ENCODE measurements around the gene TACR1. TPM values are rescaled to one million over a fixed set of nuclear protein-coding genes. Genes with fewer than 3 reads are reported as not detected.

The TACR1 gene
- total and polyA plus RNA-seq, 2 of the 8 experiments (the other 6 are each of a cell fraction or from before 2014, with no cell fraction given): 0.09 to 0.37 TPM

DNA sequence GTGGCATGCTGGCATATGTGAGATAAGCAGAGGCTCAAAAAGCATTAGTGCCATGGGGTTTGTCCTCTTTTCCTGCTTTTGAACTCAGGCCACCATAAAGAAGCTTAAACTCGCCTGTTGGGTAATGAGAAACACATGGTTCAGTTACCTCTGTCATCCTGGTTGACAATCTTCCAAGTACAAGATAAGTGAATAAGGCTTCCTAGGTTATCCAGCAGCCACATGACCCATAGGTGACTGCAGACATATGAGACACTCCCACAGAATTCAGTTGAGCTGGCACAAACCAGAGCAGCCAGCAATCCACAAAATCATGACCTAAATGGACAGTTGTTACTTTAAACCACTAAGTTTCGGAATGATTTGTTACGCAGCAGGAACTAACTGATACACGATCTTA lies 97.3 kb downstream of the TACR1 start:
- H3K4me2 ChIP-seq (ENCODE audit: insufficient read depth in 1 of 2, low read depth in 2 of 2, low read length in 2 of 2): no peak overlapping the region
- H3K27me3 ChIP-seq (replicated peaks in 1 of 4; ENCODE audit: control insufficient read depth in 3 of 4, extremely low read depth in 1 of 4, insufficient read depth in 3 of 4, low read length in 3 of 4): no peaks in the 10 kb centered on the region
- H4K8ac ChIP-seq (ENCODE audit: extremely low read depth, insufficient read depth, low read length): no peak overlapping the region
- no peak overlapping the region for H3K4me3 ChIP-seq (ENCODE audit: extremely low read depth in 1 of 4, insufficient read depth in 2 of 4, low read depth in 3 of 4, low read length in 4 of 4)
- H4K20me1 ChIP-seq (replicated peaks in 1 of 2; ENCODE audit: control insufficient read depth in 1 of 2, insufficient read depth in 2 of 2, low read length in 2 of 2): no peaks in the 10 kb centered on the region
- H3K79me2 ChIP-seq (ENCODE audit: control insufficient read depth in 1 of 2, insufficient read depth in 2 of 2, low read length in 2 of 2): no peaks in the 10 kb centered on the region
- 87% methylated on average over 4 of the region's 4 CpGs; no CpG with 5 or more reads in 1 of the 2 experiments for WGBS, 2 experiments (ENCODE audit: extremely low coverage in 1 of 2, insufficient coverage in 1 of 2, insufficient read length in 1 of 2, insufficient replicate concordance in 2 of 2, low coverage in 1 of 2, low lambda C conversion rate in 2 of 2, missing lambda C conversion rate in 1 of 2)
- no peak for FAIRE-seq
- no peak overlapping the region for H2BK15ac ChIP-seq (ENCODE audit: low read length)
- no peak overlapping the region for H3K9ac ChIP-seq (replicated peaks in 1 of 4; ENCODE audit: extremely low read depth in 1 of 4, low read depth in 3 of 4, low read length in 3 of 4)
- no peaks in the 10 kb centered on the region for H3K23me2 ChIP-seq (ENCODE audit: low read depth, low read length)
- H3K79me1 ChIP-seq (ENCODE audit: low read depth, low read length): no peaks in the 10 kb centered on the region
- ChIA-PET POLR2A (ENCODE audit: partially characterized antibody) (no interaction called here), CTCF (ENCODE audit: partially characterized antibody) (interaction anchor here (1.2 to 1.7 kb wide), 2 partner anchors 9 to 14 kb away, joined by 4 read pairs; no protein-coding TSS in a partner anchor)
- H3K9me3 ChIP-seq (ENCODE audit: insufficient read depth in 2 of 2, low read depth in 1 of 2, low read length in 1 of 2): peaks cover 5 to 7% of the 10 kb centered on the region in 2 experiments; a peak in 3 of 4 replicates
- H2BK5ac ChIP-seq (ENCODE audit: low read depth, low read length): no peak overlapping the region
- H2BK20ac ChIP-seq (ENCODE audit: low read length): no peak overlapping the region
- no peak overlapping the region for H2BK120ac ChIP-seq (replicated peaks; ENCODE audit: low read depth, low read length)
- no peak overlapping the region for H3K4ac ChIP-seq (replicated peaks; ENCODE audit: insufficient read length, low read depth, low read length)
- H4K5ac ChIP-seq (ENCODE audit: insufficient read length, low read depth, low read length): no peak overlapping the region
- no peak overlapping the region for H2BK12ac ChIP-seq (ENCODE audit: low read depth, low read length)
- no peaks in the 10 kb centered on the region for H3K36me3 ChIP-seq (ENCODE audit: control insufficient read depth in 2 of 4, insufficient read depth in 4 of 4, low read length in 3 of 4)
- no peak overlapping the region for H3K23ac ChIP-seq (ENCODE audit: insufficient read length)
- H2AK5ac ChIP-seq (ENCODE audit: low read depth, low read length): no peak overlapping the region
- no peak for DNase-seq (ENCODE audit: low read depth in 1 of 2, low spot score in 2 of 2)
- H3K18ac ChIP-seq (ENCODE audit: extremely low read depth, low read length): no peak overlapping the region
- H2AFZ ChIP-seq (ENCODE audit: low read length): no peak overlapping the region
- H3K14ac ChIP-seq (ENCODE audit: insufficient read length): no peak overlapping the region
- no peak overlapping the region for H4K91ac ChIP-seq (replicated peaks; ENCODE audit: insufficient read length, low read length)
- H3K4me1 ChIP-seq (replicated peaks in 1 of 4; ENCODE audit: control insufficient read depth in 3 of 4, insufficient read depth in 4 of 4, low read length in 3 of 4): no peaks in the 10 kb centered on the region
- no peak overlapping the region for H3K56ac ChIP-seq (replicated peaks; ENCODE audit: insufficient read length, low read depth, low read length)
- no peak overlapping the region for H3K27ac ChIP-seq (ENCODE audit: low read depth, low read length)
- TF ChIP-seq TEAD4 (IDR thresholded peaks at IDR 0.05; ENCODE audit: low read depth, low read length): no peak
- TF ChIP-seq ZNF274 (IDR thresholded peaks at IDR 0.05; ENCODE audit: borderline replicate concordance, extremely low read depth, low read length): no peak
- TF ChIP-seq SIN3A (conservative IDR thresholded peaks at IDR 0.05 in 1 of 2, IDR thresholded peaks at IDR 0.05 in 1 of 2; ENCODE audit: low read depth in 1 of 2, low read length in 2 of 2): no peak
- no peak for TF ChIP-seq BRCA1 (IDR thresholded peaks at IDR 0.05; ENCODE audit: low read depth, low read length)
- no peak for TF ChIP-seq EP300 (IDR thresholded peaks at IDR 0.05; ENCODE audit: borderline replicate concordance in 1 of 2, low read depth in 2 of 2, low read length in 2 of 2)
- no peak for TF ChIP-seq KDM4A (IDR thresholded peaks at IDR 0.05; ENCODE audit: low read depth, low read length, severe bottlenecking)

Measured in H1 (cell line).